HG03442 (cell line): ENCODE measurements around the gene CDC42BPA.
"Not testable (repeated sequence)": the region's sequence is repeated elsewhere in the genome, so short reads cannot be mapped to it uniquely, and the experiment has no call there.

Source experiments
- ATAC-seq: cut with Tn5 transposase; IDR thresholded peaks from one replicate; pipeline ENCODE4 v1.9.1; 2021; ENCODE audit warnings: mild to moderate bottlenecking, moderate library complexity; ENCODE audit not compliant: unreplicated experiment

CDC42BPA gene

GRCh38 chr1:227265891-227266290, 52.4 kb downstream of the CDC42BPA start:
- ATAC-seq, result no peak

- no peak for ATAC-seq
These were observed 54.4 kb downstream of the CDC42BPA start for GRCh38 chr1:227263869-227264268.

GRCh38 chr1:227261501-227261900, 56.8 kb downstream of the CDC42BPA start:
- no peak for ATAC-seq

- ATAC-seq, result no peak
These were observed 57.9 kb downstream of the CDC42BPA start for GRCh38 chr1:227260433-227260832.

GRCh38 chr1:227257964-227258363, 60.3 kb downstream of the CDC42BPA start:
- ATAC-seq, result no peak

GRCh38 chr1:227255086-227255732, 63.1 kb downstream of the CDC42BPA start:
- no peak for ATAC-seq

GRCh38 chr1:227253065-227253464, 65.2 kb downstream of the CDC42BPA start:
- ATAC-seq, result no peak

GRCh38 chr1:227245613-227246320, 72.5 kb downstream of the CDC42BPA start:
- no peak for ATAC-seq

- no peak for ATAC-seq
These were observed 73.8 kb downstream of the CDC42BPA start for GRCh38 chr1:227244339-227245118.

GRCh38 chr1:227242811-227243682, 75.2 kb downstream of the CDC42BPA start:
- no peak for ATAC-seq

GRCh38 chr1:227240983-227241382, 77.3 kb downstream of the CDC42BPA start:
- no peak for ATAC-seq

- ATAC-seq, result no peak
These were observed 83.3 kb downstream of the CDC42BPA start for GRCh38 chr1:227234998-227235405.

GRCh38 chr1:227231128-227231527, 87.2 kb downstream of the CDC42BPA start:
- ATAC-seq, result not testable (repeated sequence)

- ATAC-seq, result no peak
These were observed 90.1 kb downstream of the CDC42BPA start for GRCh38 chr1:227228201-227228600.

GRCh38 chr1:227227761-227228160, 90.5 kb downstream of the CDC42BPA start:
- ATAC-seq, result no peak

- ATAC-seq, result no peak
These were observed 92.5 kb downstream of the CDC42BPA start for GRCh38 chr1:227225715-227226346.

GRCh38 chr1:227223171-227223806, 95.0 kb downstream of the CDC42BPA start:
- no peak for ATAC-seq

GRCh38 chr1:227219715-227220292, 98.5 kb downstream of the CDC42BPA start:
- ATAC-seq, result no peak

- ATAC-seq, result no peak
These were observed 99.3 kb downstream of the CDC42BPA start for GRCh38 chr1:227218870-227219573.
